ENCODE measurements around the gene PNKD.

DNA sequence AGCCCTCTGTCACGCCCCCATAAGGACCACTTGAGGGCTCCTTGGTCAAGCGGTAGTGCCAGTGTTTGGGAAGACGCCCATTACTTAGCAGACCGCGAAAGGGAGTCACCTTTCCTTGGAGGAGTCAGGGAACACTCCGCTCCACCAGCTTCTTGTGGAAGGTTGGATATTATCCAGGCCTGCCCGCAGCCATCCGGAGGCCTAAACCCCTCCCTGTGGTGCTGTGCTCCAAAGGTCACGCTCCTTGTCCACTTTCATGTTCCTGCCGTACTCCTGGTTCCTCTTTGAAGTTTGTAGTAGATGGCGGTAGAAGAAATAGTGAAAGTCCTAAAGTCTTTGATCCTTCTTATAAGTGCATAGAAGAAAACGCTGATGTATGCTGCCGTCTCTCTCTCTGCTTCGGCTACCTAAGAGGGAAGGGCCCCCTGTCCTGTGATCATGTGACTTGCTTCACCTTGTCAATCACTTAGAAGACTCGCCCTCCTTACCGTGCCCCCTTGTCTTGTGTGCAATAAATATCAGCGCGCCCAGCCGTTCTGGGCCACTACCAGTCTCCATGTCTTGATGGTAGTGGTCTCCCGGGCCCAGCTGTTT, 84.6 kb downstream of the PNKD start:
- TF ChIP-seq, protein P1, sequence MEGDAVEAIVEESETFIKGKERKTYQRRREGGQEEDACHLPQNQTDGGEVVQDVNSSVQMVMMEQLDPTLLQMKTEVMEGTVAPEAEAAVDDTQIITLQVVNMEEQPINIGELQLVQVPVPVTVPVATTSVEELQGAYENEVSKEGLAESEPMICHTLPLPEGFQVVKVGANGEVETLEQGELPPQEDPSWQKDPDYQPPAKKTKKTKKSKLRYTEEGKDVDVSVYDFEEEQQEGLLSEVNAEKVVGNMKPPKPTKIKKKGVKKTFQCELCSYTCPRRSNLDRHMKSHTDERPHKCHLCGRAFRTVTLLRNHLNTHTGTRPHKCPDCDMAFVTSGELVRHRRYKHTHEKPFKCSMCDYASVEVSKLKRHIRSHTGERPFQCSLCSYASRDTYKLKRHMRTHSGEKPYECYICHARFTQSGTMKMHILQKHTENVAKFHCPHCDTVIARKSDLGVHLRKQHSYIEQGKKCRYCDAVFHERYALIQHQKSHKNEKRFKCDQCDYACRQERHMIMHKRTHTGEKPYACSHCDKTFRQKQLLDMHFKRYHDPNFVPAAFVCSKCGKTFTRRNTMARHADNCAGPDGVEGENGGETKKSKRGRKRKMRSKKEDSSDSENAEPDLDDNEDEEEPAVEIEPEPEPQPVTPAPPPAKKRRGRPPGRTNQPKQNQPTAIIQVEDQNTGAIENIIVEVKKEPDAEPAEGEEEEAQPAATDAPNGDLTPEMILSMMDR (IDR thresholded peaks at IDR 0.05) = no peak
- no peak for TF ChIP-seq ZFX (IDR thresholded peaks at IDR 0.05; ENCODE audit: borderline replicate concordance)

Measured in 22Rv1 (cell line).